DMS153 (cell line): ENCODE data around the gene GABRG3.

Source experiments
- DNase-seq: peaks from one replicate; lab custom pipeline; 2025; lab: John Stamatoyannopoulos, UW

GABRG3 gene

GRCh38 chr15:27064080-27064479, 93.1 kb downstream of the GABRG3 start:
- no peak for DNase-seq

- no peak for DNase-seq
Observed at GRCh38 chr15:27065151-27065550, 94.2 kb downstream of the GABRG3 start.

- no peak for DNase-seq
Observed at GRCh38 chr15:27065785-27066184, 94.8 kb downstream of the GABRG3 start.

- no peak for DNase-seq
Observed at GRCh38 chr15:27066446-27066845, 95.5 kb downstream of the GABRG3 start.

- no peak for DNase-seq
Observed at GRCh38 chr15:27067175-27067574, 96.2 kb downstream of the GABRG3 start.

- no peak for DNase-seq
Observed at GRCh38 chr15:27070841-27071240, 99.9 kb downstream of the GABRG3 start.

- DNase-seq: no peak
Observed at GRCh38 chr15:27074179-27074578, 103.2 kb downstream of the GABRG3 start.

- DNase-seq: no peak
Observed at GRCh38 chr15:27077790-27078189, 106.8 kb downstream of the GABRG3 start.

- no peak for DNase-seq
Observed at GRCh38 chr15:27081676-27082418, 110.9 kb downstream of the GABRG3 start.

- DNase-seq: no peak
Observed at GRCh38 chr15:27082526-27082925, 111.5 kb downstream of the GABRG3 start.

- no peak for DNase-seq
Observed at GRCh38 chr15:27084844-27085243, 113.9 kb downstream of the GABRG3 start.

GRCh38 chr15:27086149-27086548, 115.2 kb downstream of the GABRG3 start:
- DNase-seq: no peak

GRCh38 chr15:27086805-27087204, 115.8 kb downstream of the GABRG3 start:
- no peak for DNase-seq

- DNase-seq: no peak
Observed at GRCh38 chr15:27087651-27088583, 116.9 kb downstream of the GABRG3 start.

- DNase-seq: no peak
Observed at GRCh38 chr15:27088584-27089232, 117.7 kb downstream of the GABRG3 start.

- DNase-seq: no peak
Observed at GRCh38 chr15:27089233-27089586, 118.2 kb downstream of the GABRG3 start.

- DNase-seq: no peak
Observed at GRCh38 chr15:27089676-27090075, 118.7 kb downstream of the GABRG3 start.

- DNase-seq: no peak
Observed at GRCh38 chr15:27091270-27091940, 120.4 kb downstream of the GABRG3 start.

- no peak for DNase-seq
Observed at GRCh38 chr15:27092390-27092789, 121.4 kb downstream of the GABRG3 start.

- no peak for DNase-seq
Observed at GRCh38 chr15:27094235-27094634, 123.3 kb downstream of the GABRG3 start.

- DNase-seq: no peak
Observed at GRCh38 chr15:27095886-27096624, 125.1 kb downstream of the GABRG3 start.
